ENCODE measurements around the gene FXYD3. TPM values are rescaled to one million over a fixed set of nuclear protein-coding genes. Genes with fewer than 3 reads are reported as not detected.
"Not testable (repeated sequence)": the region's sequence is repeated elsewhere in the genome, so short reads cannot be mapped to it uniquely, and the experiment has no call there.

FXYD3 gene
- total RNA-seq, 1 donor from 2014 or later = not detected

GRCh38 chr19:35094656-35095055, 21.0 kb upstream of the FXYD3 start:
- Histone ChIP-seq H3K9ac (ENCODE audit: low read depth in 1 of 3, low read length in 3 of 3) (no peak overlapping the region), H3K4me1 (ENCODE audit: control insufficient read depth in 3 of 3, insufficient read depth in 3 of 3, low read length in 3 of 3) (peaks cover 11 to 23% (median 14%) of the 10 kb centered on the region in 3 donors), H3K4me3 (ENCODE audit: low read length in 3 of 3) (no peak overlapping the region), H3K27me3 (ENCODE audit: control insufficient read depth in 3 of 3, insufficient read depth in 3 of 3, low read length in 3 of 3) (peaks cover 0 to 3% (median 0%) of the 10 kb centered on the region in 3 donors), H3K36me3 (ENCODE audit: control insufficient read depth in 3 of 3, insufficient read depth in 3 of 3, low read length in 3 of 3) (no peaks in the 10 kb centered on the region), H3K27ac (ENCODE audit: low read depth, low read length) (no peak overlapping the region), H3K9me3 (ENCODE audit: control insufficient read depth in 3 of 3, low read length in 3 of 3) (no peaks in the 10 kb centered on the region)

- no peaks in the 10 kb centered on the region for H3K36me3 ChIP-seq (ENCODE audit: control insufficient read depth in 3 of 3, insufficient read depth in 3 of 3, low read length in 3 of 3)
- no peaks in the 10 kb centered on the region for H3K9me3 ChIP-seq (ENCODE audit: control insufficient read depth in 3 of 3, low read length in 3 of 3)
- H3K4me1 ChIP-seq (ENCODE audit: control insufficient read depth in 3 of 3, insufficient read depth in 3 of 3, low read length in 3 of 3) = peaks cover 2 to 17% (median 9%) of the 10 kb centered on the region in 3 donors
- H3K27me3 ChIP-seq (ENCODE audit: control insufficient read depth in 3 of 3, insufficient read depth in 3 of 3, low read length in 3 of 3) = peaks cover 0 to under 1% (median 0%) of the 10 kb centered on the region in 3 donors
- H3K27ac ChIP-seq (ENCODE audit: low read depth, low read length) = no peak overlapping the region
- peak overlapping the region in 1 of 3 donors; percentile 33 for H3K9ac ChIP-seq (ENCODE audit: low read depth in 1 of 3, low read length in 3 of 3)
- H3K4me3 ChIP-seq (ENCODE audit: low read length in 3 of 3) = no peak overlapping the region
Measured at GRCh38 chr19:35095667-35096368, 19.8 kb upstream of the FXYD3 start.

DNA sequence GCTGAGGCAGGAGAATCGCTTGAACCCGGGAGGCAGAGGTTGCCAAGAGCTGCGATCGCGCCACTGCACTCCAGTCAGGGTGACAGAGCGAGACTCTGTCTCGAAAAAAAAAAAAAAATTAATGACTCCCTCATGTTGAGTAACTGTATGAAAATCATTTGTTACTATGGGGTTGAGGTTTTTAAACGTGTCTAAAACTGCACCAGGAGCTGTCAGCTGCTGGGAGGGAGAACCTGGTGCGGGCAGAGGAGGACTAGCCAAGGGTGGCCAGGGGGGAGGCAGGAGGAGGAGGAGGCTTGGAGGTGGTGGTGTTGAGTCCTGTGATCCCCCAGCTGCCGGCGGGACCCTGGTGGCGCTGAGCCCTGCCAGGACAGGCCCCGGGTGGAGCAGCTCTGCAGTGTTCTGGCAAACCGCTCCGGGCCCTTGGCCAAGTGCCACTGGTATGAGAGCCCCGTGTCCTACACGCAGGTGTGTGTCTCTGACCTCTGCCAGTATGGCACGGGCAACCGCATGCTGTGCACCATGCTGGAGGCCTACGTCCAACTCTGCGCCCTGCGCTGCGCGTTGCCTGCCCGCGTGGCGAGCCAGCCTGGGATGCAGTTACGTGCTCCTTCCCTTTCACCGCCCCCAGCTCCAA, 17.1 kb upstream of the FXYD3 start:
- Histone ChIP-seq H3K4me3 (ENCODE audit: low read length in 3 of 3) (no peak overlapping the region), H3K27me3 (ENCODE audit: control insufficient read depth in 3 of 3, insufficient read depth in 3 of 3, low read length in 3 of 3) (no peaks in the 10 kb centered on the region), H3K27ac (ENCODE audit: low read depth, low read length) (no peak overlapping the region), H3K9me3 (ENCODE audit: control insufficient read depth in 3 of 3, low read length in 3 of 3) (no peaks in the 10 kb centered on the region), H3K36me3 (ENCODE audit: control insufficient read depth in 3 of 3, insufficient read depth in 3 of 3, low read length in 3 of 3) (no peaks in the 10 kb centered on the region), H3K4me1 (ENCODE audit: control insufficient read depth in 3 of 3, insufficient read depth in 3 of 3, low read length in 3 of 3) (peaks cover 0 to 11% (median 6%) of the 10 kb centered on the region in 3 donors), H3K9ac (ENCODE audit: low read depth in 1 of 3, low read length in 3 of 3) (no peak overlapping the region)

DNA sequence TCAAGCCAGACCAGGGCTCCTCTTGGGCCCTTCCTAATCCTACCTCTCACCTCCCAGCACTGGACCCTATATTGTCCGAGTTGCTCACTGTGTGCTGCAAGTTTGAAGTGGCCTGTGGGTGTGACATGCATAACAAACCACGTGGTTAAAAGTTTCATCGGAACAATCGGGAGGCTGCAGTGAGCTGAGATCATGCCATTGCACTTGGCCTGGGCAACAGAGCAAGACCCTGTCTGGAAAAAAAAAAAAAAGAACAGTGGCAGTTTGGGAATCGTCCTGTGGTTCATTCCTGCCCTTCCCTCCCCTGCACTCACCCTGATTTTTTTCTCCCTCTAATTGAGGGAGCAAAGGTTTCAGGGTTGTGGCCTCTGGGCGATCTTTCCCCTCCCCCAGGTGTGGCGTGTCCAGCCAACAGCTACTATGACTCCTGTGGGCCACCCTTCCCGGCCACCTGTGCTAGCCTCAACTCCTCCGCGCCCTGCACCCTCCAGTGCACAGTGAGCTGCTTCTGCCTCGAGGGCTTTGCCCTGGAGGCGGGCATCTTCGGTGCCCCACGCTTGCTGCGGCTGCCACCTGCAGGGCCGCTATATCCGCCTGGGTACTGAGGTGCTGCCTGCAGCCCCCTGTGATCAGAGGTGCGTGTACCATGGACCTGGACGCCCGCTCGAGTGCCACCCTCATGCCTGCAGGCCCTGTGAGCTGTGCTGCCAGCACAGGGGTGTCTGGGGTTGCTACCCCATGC, 16.3 kb upstream of the FXYD3 start:
- H3K4me1 ChIP-seq (ENCODE audit: control insufficient read depth in 3 of 3, insufficient read depth in 3 of 3, low read length in 3 of 3) = peaks cover 0 to 11% (median 6%) of the 10 kb centered on the region in 3 donors
- H3K9ac ChIP-seq (ENCODE audit: low read depth in 1 of 3, low read length in 3 of 3) = no peak overlapping the region
- H3K27me3 ChIP-seq (ENCODE audit: control insufficient read depth in 3 of 3, insufficient read depth in 3 of 3, low read length in 3 of 3) = no peaks in the 10 kb centered on the region
- no peak overlapping the region for H3K4me3 ChIP-seq (ENCODE audit: low read length in 3 of 3)
- no peaks in the 10 kb centered on the region for H3K36me3 ChIP-seq (ENCODE audit: control insufficient read depth in 3 of 3, insufficient read depth in 3 of 3, low read length in 3 of 3)
- no peak overlapping the region for H3K27ac ChIP-seq (ENCODE audit: low read depth, low read length)
- H3K9me3 ChIP-seq (ENCODE audit: control insufficient read depth in 3 of 3, low read length in 3 of 3) = no peaks in the 10 kb centered on the region

- H3K27me3 ChIP-seq (ENCODE audit: control insufficient read depth in 3 of 3, insufficient read depth in 3 of 3, low read length in 3 of 3) = no peaks in the 10 kb centered on the region
- no peak overlapping the region for H3K9ac ChIP-seq (ENCODE audit: low read depth in 1 of 3, low read length in 3 of 3)
- H3K4me1 ChIP-seq (ENCODE audit: control insufficient read depth in 3 of 3, insufficient read depth in 3 of 3, low read length in 3 of 3) = peaks cover 0 to 11% (median 6%) of the 10 kb centered on the region in 3 donors
- no peak overlapping the region for H3K27ac ChIP-seq (ENCODE audit: low read depth, low read length)
- H3K36me3 ChIP-seq (ENCODE audit: control insufficient read depth in 3 of 3, insufficient read depth in 3 of 3, low read length in 3 of 3) = no peaks in the 10 kb centered on the region
- H3K4me3 ChIP-seq (ENCODE audit: low read length in 3 of 3) = no peak overlapping the region
- H3K9me3 ChIP-seq (ENCODE audit: control insufficient read depth in 3 of 3, low read length in 3 of 3) = no peaks in the 10 kb centered on the region
Measured at GRCh38 chr19:35099897-35100275, 15.7 kb upstream of the FXYD3 start.

GRCh38 chr19:35100588-35101533, 14.8 kb upstream of the FXYD3 start:
- Histone ChIP-seq H3K27me3 (ENCODE audit: control insufficient read depth in 3 of 3, insufficient read depth in 3 of 3, low read length in 3 of 3) (no peaks in the 10 kb centered on the region), H3K36me3 (ENCODE audit: control insufficient read depth in 3 of 3, insufficient read depth in 3 of 3, low read length in 3 of 3) (no peaks in the 10 kb centered on the region), H3K27ac (ENCODE audit: low read depth, low read length) (no peak overlapping the region), H3K4me1 (ENCODE audit: control insufficient read depth in 3 of 3, insufficient read depth in 3 of 3, low read length in 3 of 3) (peaks cover 0 to 11% (median 6%) of the 10 kb centered on the region in 3 donors), H3K9ac (ENCODE audit: low read depth in 1 of 3, low read length in 3 of 3) (no peak overlapping the region), H3K4me3 (ENCODE audit: low read length in 3 of 3) (no peak overlapping the region), H3K9me3 (ENCODE audit: control insufficient read depth in 3 of 3, low read length in 3 of 3) (no peaks in the 10 kb centered on the region)

GRCh38 chr19:35101949-35102348, 13.7 kb upstream of the FXYD3 start:
- not testable (repeated sequence) for H3K4me3 ChIP-seq (ENCODE audit: low read length in 3 of 3); H3K9ac ChIP-seq (ENCODE audit: low read depth in 1 of 3, low read length in 3 of 3); H3K9me3 ChIP-seq (ENCODE audit: control insufficient read depth in 3 of 3, low read length in 3 of 3); H3K27me3 ChIP-seq (ENCODE audit: control insufficient read depth in 3 of 3, insufficient read depth in 3 of 3, low read length in 3 of 3); H3K27ac ChIP-seq (ENCODE audit: low read depth, low read length); H3K36me3 ChIP-seq (ENCODE audit: control insufficient read depth in 3 of 3, insufficient read depth in 3 of 3, low read length in 3 of 3)
- H3K4me1 ChIP-seq (ENCODE audit: control insufficient read depth in 3 of 3, insufficient read depth in 3 of 3, low read length in 3 of 3) = peaks cover 0 to 14% (median 7%) of the 10 kb centered on the region in 3 donors

- H3K9me3 ChIP-seq (ENCODE audit: control insufficient read depth in 3 of 3, low read length in 3 of 3); H3K27ac ChIP-seq (ENCODE audit: low read depth, low read length); H3K36me3 ChIP-seq (ENCODE audit: control insufficient read depth in 3 of 3, insufficient read depth in 3 of 3, low read length in 3 of 3); H3K4me3 ChIP-seq (ENCODE audit: low read length in 3 of 3); H3K27me3 ChIP-seq (ENCODE audit: control insufficient read depth in 3 of 3, insufficient read depth in 3 of 3, low read length in 3 of 3); H3K9ac ChIP-seq (ENCODE audit: low read depth in 1 of 3, low read length in 3 of 3): not testable (repeated sequence)
- peaks cover 0 to 15% (median 7%) of the 10 kb centered on the region in 3 donors for H3K4me1 ChIP-seq (ENCODE audit: control insufficient read depth in 3 of 3, insufficient read depth in 3 of 3, low read length in 3 of 3)
Measured at GRCh38 chr19:35103614-35104013, 12.0 kb upstream of the FXYD3 start.

- Histone ChIP-seq H3K4me1 (ENCODE audit: control insufficient read depth in 3 of 3, insufficient read depth in 3 of 3, low read length in 3 of 3) (peaks cover 0 to 13% (median 4%) of the 10 kb centered on the region in 3 donors), H3K9me3 (ENCODE audit: control insufficient read depth in 3 of 3, low read length in 3 of 3) (no peaks in the 10 kb centered on the region), H3K36me3 (ENCODE audit: control insufficient read depth in 3 of 3, insufficient read depth in 3 of 3, low read length in 3 of 3) (no peaks in the 10 kb centered on the region), H3K27ac (ENCODE audit: low read depth, low read length) (no peak overlapping the region), H3K4me3 (ENCODE audit: low read length in 3 of 3) (no peak overlapping the region), H3K9ac (ENCODE audit: low read depth in 1 of 3, low read length in 3 of 3) (no peak overlapping the region), H3K27me3 (ENCODE audit: control insufficient read depth in 3 of 3, insufficient read depth in 3 of 3, low read length in 3 of 3) (no peaks in the 10 kb centered on the region)
Measured at GRCh38 chr19:35104361-35104760, 11.3 kb upstream of the FXYD3 start.
